CD4-positive, CD25-positive, alpha-beta regulatory T cell (primary cell): ENCODE results near the gene OTUB1. TPM values are rescaled to one million over a fixed set of nuclear protein-coding genes. Genes with fewer than 3 reads are reported as not detected.

Experiments used
- ATAC-seq, 2 donors: fragments of 150-1000 bp; cut with Tn5 transposase; one replicate each; pipeline ENCODE4 v1.10.0; 2021; ENCODE audit warnings: low read depth in 2 of 2, moderate number of reproducible peaks in 2 of 2, moderate library complexity in 1 of 2
- DNase-seq, 3 donors: peaks; one replicate each; pipeline versions ENCODE4 v3.0.0 to v3.0.0-alpha.2; 2012 to 2022; ENCODE audit warnings: mixed read lengths in 1 of 3
- H3K27ac ChIP-seq: one replicate; pipeline ENCODE4 v1.7.0; 2013; ENCODE audit warnings: mild to moderate bottlenecking, low read length; ENCODE audit not compliant: insufficient read depth, poor library complexity, severe bottlenecking
- H3K27me3 ChIP-seq: one replicate; pipeline ENCODE4 v1.7.0; 2013; ENCODE audit warnings: low read length; ENCODE audit not compliant: control insufficient read depth, insufficient read depth
- H3K36me3 ChIP-seq: one replicate; pipeline ENCODE4 v1.7.0; 2013; ENCODE audit warnings: mild to moderate bottlenecking, low read length, moderate library complexity; ENCODE audit not compliant: control insufficient read depth, insufficient read depth
- H3K4me1 ChIP-seq: 2 replicates; pipeline ENCODE4 v1.7.0; 2013; ENCODE audit warnings: mild to moderate bottlenecking, low read length; ENCODE audit not compliant: insufficient read depth, control insufficient read depth, poor library complexity, severe bottlenecking
- H3K4me3 ChIP-seq: one replicate; pipeline ENCODE4 v1.7.0; 2013; ENCODE audit warnings: low read depth, mild to moderate bottlenecking, low read length, moderate library complexity
- H3K9me3 ChIP-seq, 2 experiments: 1 replicate in 1 of 2; 2 replicates in 1 of 2; pipeline ENCODE4 v1.7.0; 2013; ENCODE audit warnings: low read length in 2 of 2, mild to moderate bottlenecking in 1 of 2, moderate library complexity in 1 of 2; ENCODE audit not compliant: control insufficient read depth in 2 of 2
- H3K27ac Mint-ChIP-seq, 3 donors: one replicate each; pipeline ENCODE4 v1.8.0; 2020 to 2022; ENCODE audit warnings: mild to moderate bottlenecking in 3 of 3, mixed read lengths in 3 of 3, moderate library complexity in 2 of 3
- H3K27me3 Mint-ChIP-seq: one replicate; pipeline ENCODE4 v1.8.0; 2022; ENCODE audit warnings: mild to moderate bottlenecking, mixed read lengths
- H3K36me3 Mint-ChIP-seq: one replicate; pipeline ENCODE4 v1.8.0; 2020; ENCODE audit warnings: mixed read lengths
- H3K4me1 Mint-ChIP-seq, 4 donors: one replicate each; pipeline ENCODE4 v1.8.0; 2020 to 2022; ENCODE audit warnings: mixed read lengths in 4 of 4, mild to moderate bottlenecking in 1 of 4
- H3K4me3 Mint-ChIP-seq, 4 donors: one replicate each; pipeline ENCODE4 v1.8.0; 2020 to 2022; ENCODE audit warnings: mild to moderate bottlenecking in 4 of 4, mixed read lengths in 4 of 4, moderate library complexity in 3 of 4
- H3K9me3 Mint-ChIP-seq, 7 donors: one replicate each; pipeline ENCODE4 v1.8.0; 2020 to 2022; ENCODE audit warnings: mixed read lengths in 7 of 7, mild to moderate bottlenecking in 3 of 7, moderate library complexity in 2 of 7
- polyA plus RNA-seq, 4 donors: library from polyadenylated mRNA; unstranded; fragments of 300-500 nt; fragmentation: Illumina TruSeq; gene quantifications; one replicate each; pipeline ENCODE4 v1.2.3, GENCODE V29; 2021
- total RNA-seq: library from RNA; stranded (reverse); gene quantifications from one replicate; pipeline ENCODE4 v1.2.3, GENCODE V29; 2022

OTUB1 gene
- total and polyA plus RNA-seq, 5 donors from 2014 or later, result 78.6 to 216 (median 156) TPM

DNA sequence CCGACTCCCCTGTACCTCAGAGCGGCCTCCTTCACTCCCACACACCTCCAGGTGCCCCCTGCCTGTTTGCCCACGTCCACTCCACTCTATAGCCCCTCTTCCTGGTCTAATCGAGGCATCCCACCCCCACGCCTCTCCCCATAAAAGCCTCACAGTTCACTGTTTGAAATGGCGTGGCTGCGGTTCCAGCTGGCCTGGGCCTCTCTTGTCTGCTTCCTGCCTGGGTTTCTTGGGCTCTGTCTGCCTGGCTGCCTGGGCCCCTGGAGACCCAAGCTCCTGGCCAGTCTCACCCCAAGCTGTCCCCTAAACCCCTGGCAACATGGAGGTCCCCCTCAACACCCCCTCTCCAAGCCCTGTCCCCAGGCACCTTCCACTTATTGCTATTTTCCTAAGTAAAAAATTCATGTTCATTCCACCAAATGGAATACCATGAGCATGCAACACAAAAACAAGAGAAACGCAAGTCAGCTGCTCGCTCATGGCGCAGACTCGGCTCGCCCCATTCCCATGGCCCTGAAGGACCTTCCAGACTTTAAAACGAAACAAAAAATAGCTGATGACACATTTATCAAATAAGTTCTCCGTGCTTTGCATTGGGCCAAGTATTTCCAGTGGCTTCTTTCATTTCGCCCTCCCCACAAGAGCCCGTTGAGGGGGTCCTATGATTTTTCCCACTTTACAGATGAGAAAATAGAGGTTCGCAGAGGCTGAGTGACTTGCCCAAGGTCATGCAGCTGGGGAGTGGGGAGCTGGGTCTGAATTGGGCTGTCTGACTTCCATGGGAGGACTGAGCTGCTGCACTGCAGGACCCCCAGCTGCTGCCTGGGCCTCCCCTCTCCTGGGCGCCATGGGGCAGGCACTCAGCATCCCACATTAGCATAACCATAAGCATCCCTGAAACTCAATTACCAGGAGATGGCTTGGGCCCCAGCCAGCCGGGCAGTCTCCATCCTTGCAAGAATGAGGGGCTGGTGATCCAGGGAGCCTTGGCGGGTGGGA, 37.8 kb downstream of the OTUB1 start:
- no peaks in the 10 kb centered on the region for H3K27me3 ChIP-seq
- H3K27ac Mint-ChIP-seq, result peak overlapping the region in 1 of 3 donors; percentile 7
- no peak overlapping the region for H3K4me3 Mint-ChIP-seq
- no peak overlapping the region for H3K27ac ChIP-seq
- peaks cover 7% of the 10 kb centered on the region for H3K4me1 ChIP-seq
- no peaks in the 10 kb centered on the region for H3K9me3 Mint-ChIP-seq
- H3K36me3 Mint-ChIP-seq, result no peaks in the 10 kb centered on the region
- H3K4me1 Mint-ChIP-seq, result peaks cover 0 to 6% (median 0%) of the 10 kb centered on the region in 4 donors
- H3K27me3 Mint-ChIP-seq, result peaks cover 15% of the 10 kb centered on the region
- no peak overlapping the region for H3K4me3 ChIP-seq
- DNase-seq (no peak), ATAC-seq (no peak)
- no peaks in the 10 kb centered on the region for H3K36me3 ChIP-seq
- no peaks in the 10 kb centered on the region for H3K9me3 ChIP-seq

DNA sequence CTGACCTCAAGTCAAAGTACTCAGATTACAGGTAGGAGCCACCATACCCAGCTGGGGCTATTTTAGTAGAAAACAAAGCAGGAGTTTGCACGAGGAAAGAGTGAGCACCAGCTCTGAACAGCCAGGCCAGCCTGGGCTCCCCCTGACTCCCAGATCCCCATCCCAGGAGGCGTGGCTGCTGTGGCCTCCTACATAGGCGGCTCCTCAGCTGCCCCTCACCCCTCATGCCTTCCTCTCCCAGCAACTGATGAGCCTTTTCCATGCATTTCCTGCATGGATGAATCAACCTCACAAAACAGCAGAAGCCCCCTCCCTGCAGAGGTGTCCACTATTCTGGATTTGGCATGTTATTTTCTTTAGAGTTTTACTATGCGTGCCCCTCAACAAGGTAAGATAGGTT, 39.0 kb downstream of the OTUB1 start:
- no peaks in the 10 kb centered on the region for H3K36me3 ChIP-seq
- no peaks in the 10 kb centered on the region for H3K9me3 Mint-ChIP-seq
- H3K4me3 Mint-ChIP-seq, result no peak overlapping the region
- no peak overlapping the region for H3K27ac ChIP-seq
- H3K4me3 ChIP-seq, result no peak overlapping the region
- H3K36me3 Mint-ChIP-seq, result no peaks in the 10 kb centered on the region
- DNase-seq (no peak), ATAC-seq (no peak)
- H3K4me1 ChIP-seq, result peaks cover 7% of the 10 kb centered on the region
- peaks cover 0 to 6% (median 0%) of the 10 kb centered on the region in 4 donors for H3K4me1 Mint-ChIP-seq
- H3K27me3 Mint-ChIP-seq, result peaks cover 17% of the 10 kb centered on the region
- H3K27ac Mint-ChIP-seq, result no peak overlapping the region
- H3K27me3 ChIP-seq, result no peaks in the 10 kb centered on the region
- no peaks in the 10 kb centered on the region for H3K9me3 ChIP-seq

GRCh38 chr11:64026575-64027205, 40.5 kb downstream of the OTUB1 start:
- Histone ChIP-seq H3K9me3 (no peaks in the 10 kb centered on the region), H3K27me3 (no peaks in the 10 kb centered on the region), H3K27ac (no peak overlapping the region), H3K4me1 (peaks cover 7% of the 10 kb centered on the region), H3K36me3 (no peaks in the 10 kb centered on the region), H3K4me3 (no peak overlapping the region)
- Mint-ChIP-seq H3K36me3 (no peaks in the 10 kb centered on the region), H3K27me3 (peaks cover 17% of the 10 kb centered on the region), H3K4me3 (peak overlapping the region in 1 of 4 donors; percentile 3), H3K27ac (peak overlapping the region in 1 of 3 donors; percentile 46), H3K9me3 (no peaks in the 10 kb centered on the region), H3K4me1 (peaks cover 0 to 6% (median 0%) of the 10 kb centered on the region in 4 donors)
- ATAC-seq, result no peak
- no peak for DNase-seq

DNA sequence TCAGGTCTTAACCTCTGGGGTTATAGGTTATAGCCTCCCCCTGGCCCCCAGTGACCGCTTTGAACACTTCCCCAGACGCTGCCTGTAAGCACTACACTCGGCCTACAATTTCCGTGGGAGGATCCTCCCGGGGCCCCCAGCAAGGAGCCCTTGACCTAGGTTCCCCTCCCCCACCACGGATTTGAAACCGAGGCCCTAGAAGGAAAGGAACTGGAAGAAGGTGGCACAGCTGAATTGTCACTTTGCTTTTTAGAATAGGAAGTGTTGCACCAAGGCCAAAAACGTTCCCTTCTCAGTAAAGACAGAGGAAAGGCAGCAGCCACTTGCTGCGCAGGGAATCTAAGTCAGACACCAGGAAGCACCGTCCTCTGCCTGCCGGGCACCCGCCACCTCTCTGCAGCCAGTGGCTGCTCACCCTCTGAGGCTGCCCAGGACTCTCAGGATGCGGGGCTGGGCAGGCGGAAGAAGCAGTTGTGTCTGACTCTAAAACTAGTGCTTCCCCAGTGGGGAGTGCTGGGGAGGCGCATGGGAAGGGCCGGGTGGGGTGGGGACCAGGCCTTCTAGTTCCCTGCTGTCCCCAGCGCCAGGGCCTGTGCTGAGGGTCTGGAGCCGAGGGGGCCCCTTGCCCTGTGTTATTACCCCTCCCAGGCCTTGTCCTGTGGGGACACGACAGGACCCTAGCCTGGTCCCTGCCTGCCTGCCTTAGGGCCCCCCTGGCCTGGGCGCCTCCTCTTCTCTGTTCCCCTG, 41.6 kb downstream of the OTUB1 start:
- Mint-ChIP-seq H3K4me1 (peaks cover 0 to 6% (median 0%) of the 10 kb centered on the region in 4 donors), H3K9me3 (peaks cover 0 to 2% (median 0%) of the 10 kb centered on the region in 7 donors), H3K27me3 (peaks cover 19% of the 10 kb centered on the region), H3K4me3 (no peak overlapping the region), H3K36me3 (no peaks in the 10 kb centered on the region), H3K27ac (no peak overlapping the region)
- DNase-seq, result no peak
- H3K36me3 ChIP-seq, result no peaks in the 10 kb centered on the region
- no peaks in the 10 kb centered on the region for H3K9me3 ChIP-seq
- no peak overlapping the region for H3K27ac ChIP-seq
- no peaks in the 10 kb centered on the region for H3K27me3 ChIP-seq
- H3K4me3 ChIP-seq, result no peak overlapping the region
- H3K4me1 ChIP-seq, result peaks cover 7% of the 10 kb centered on the region
- ATAC-seq, result no peak

DNA sequence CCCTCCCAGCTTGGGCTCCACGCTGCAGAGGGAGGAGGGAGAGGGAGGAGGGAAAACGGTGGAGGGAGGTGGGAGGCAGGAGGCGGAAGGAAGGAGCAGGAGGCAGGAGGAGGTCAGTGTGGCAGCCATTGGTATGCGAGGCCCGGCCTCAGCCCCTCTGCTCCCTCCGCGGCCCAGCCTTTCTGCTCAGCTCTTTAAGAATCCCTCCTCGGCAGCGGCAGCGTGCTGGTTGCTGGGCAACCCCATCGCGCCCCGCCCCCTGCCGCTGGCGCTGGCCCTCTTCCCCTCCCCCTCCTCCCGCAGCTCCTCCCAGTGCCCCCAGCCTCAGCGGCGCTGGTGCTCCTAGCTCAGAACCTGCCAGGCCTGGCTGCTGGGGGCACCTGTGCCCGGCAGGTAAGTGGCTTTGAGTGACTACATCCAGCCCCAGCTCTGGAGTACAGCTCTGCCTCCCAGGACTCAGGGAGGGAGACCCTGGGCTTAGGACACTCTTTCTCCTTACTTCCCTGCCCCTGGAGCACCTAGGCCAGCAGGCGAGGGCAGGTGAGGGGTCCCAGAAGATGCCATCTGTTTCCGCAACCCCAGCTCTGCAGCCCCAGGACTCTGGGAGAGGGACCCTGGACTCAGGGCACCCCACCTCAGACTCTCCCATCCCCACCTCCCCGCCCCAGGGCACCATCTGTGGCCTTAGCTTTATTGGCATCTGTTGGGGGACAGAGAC, 42.3 kb downstream of the OTUB1 start:
- Mint-ChIP-seq H3K36me3 (no peaks in the 10 kb centered on the region), H3K27ac (no peak overlapping the region), H3K4me3 (no peak overlapping the region), H3K4me1 (peaks cover 0 to 6% (median 0%) of the 10 kb centered on the region in 4 donors), H3K27me3 (peaks cover 23% of the 10 kb centered on the region), H3K9me3 (peaks cover 0 to 2% (median 0%) of the 10 kb centered on the region in 7 donors)
- ATAC-seq, result no peak
- Histone ChIP-seq H3K27ac (no peak overlapping the region), H3K9me3 (no peaks in the 10 kb centered on the region), H3K36me3 (no peaks in the 10 kb centered on the region), H3K27me3 (no peaks in the 10 kb centered on the region), H3K4me1 (peaks cover 7% of the 10 kb centered on the region), H3K4me3 (no peak overlapping the region)
- DNase-seq, result no peak

DNA sequence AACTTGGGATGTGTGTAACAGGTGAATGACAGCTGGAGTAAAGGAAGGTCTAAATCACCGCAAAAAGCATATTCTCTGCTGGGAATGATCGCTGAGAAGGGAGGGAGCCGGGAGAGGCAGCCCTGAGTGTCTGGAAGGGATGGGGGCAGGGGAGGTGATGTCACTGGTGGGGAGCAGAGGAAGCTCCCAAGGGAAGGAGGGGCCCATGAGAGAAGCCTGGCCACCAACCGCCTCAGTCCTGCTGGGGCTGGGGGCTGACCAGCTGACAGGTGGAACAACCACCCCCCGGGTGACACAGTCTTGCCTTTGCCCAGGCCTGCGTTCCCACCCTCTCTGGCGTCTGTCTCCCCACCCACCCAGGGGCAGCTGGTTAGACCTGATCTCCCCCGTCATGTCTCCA, 43.5 kb downstream of the OTUB1 start:
- Mint-ChIP-seq H3K4me1 (peaks cover 0 to 8% (median 0%) of the 10 kb centered on the region in 4 donors), H3K4me3 (no peak overlapping the region), H3K27me3 (peaks cover 34% of the 10 kb centered on the region), H3K27ac (no peak overlapping the region), H3K36me3 (no peaks in the 10 kb centered on the region), H3K9me3 (peaks cover 0 to 2% (median 0%) of the 10 kb centered on the region in 7 donors)
- Histone ChIP-seq H3K9me3 (no peaks in the 10 kb centered on the region), H3K4me3 (no peak overlapping the region), H3K27ac (no peak overlapping the region), H3K4me1 (peaks cover 7% of the 10 kb centered on the region), H3K27me3 (no peaks in the 10 kb centered on the region), H3K36me3 (no peaks in the 10 kb centered on the region)
- ATAC-seq (no peak), DNase-seq (no peak)

DNA sequence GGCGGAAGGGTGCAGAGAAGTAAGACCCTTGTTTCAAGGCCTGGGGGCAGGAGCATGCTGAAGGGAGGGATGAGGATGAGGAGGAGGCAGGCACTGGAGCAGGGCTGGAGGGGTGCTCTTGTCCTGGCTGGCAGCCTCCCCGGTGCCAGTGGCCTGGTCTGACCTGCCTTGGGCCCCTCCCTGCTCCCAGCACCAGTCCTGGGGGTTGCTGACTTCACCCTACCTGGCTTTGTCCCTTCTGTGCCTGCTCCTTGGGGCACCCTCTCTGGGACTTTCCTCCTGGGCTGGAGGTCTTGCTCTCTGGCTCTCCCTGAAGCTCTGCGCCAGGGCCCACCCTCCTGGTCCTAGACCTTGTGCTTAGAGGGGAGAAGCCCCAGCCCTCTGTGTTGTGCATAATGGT, 44.8 kb downstream of the OTUB1 start:
- H3K4me3 ChIP-seq, result no peak overlapping the region
- H3K27me3 Mint-ChIP-seq, result peaks cover 39% of the 10 kb centered on the region
- DNase-seq, result no peak
- H3K4me3 Mint-ChIP-seq, result no peak overlapping the region
- peaks cover 10% of the 10 kb centered on the region for H3K4me1 ChIP-seq
- no peaks in the 10 kb centered on the region for H3K27me3 ChIP-seq
- H3K9me3 Mint-ChIP-seq, result peaks cover 0 to 2% (median 0%) of the 10 kb centered on the region in 7 donors
- H3K36me3 Mint-ChIP-seq, result no peaks in the 10 kb centered on the region
- H3K36me3 ChIP-seq, result no peaks in the 10 kb centered on the region
- no peak overlapping the region for H3K27ac ChIP-seq
- no peak overlapping the region for H3K27ac Mint-ChIP-seq
- ATAC-seq, result no peak
- no peaks in the 10 kb centered on the region for H3K9me3 ChIP-seq
- H3K4me1 Mint-ChIP-seq, result peaks cover 0 to 13% (median 2%) of the 10 kb centered on the region in 4 donors
